Stomach smooth muscle (tissue), 2 donors: ENCODE results near the gene LAMC1.

Experiments
- H3K27ac ChIP-seq: one replicate; pipeline ENCODE4 v1.7.0; 2013; ENCODE audit warnings: mild to moderate bottlenecking, low read length, inconsistent platforms
- H3K27me3 ChIP-seq, 2 donors: one replicate each; pipeline ENCODE4 v1.7.0; 2013; ENCODE audit warnings: low read length in 2 of 2; ENCODE audit not compliant: insufficient read depth in 2 of 2, control insufficient read depth in 1 of 2
- H3K36me3 ChIP-seq, 2 donors: one replicate each; pipeline ENCODE4 v1.7.0; 2013; ENCODE audit warnings: low read length in 2 of 2; ENCODE audit not compliant: control insufficient read depth in 2 of 2, insufficient read depth in 2 of 2
- H3K4me1 ChIP-seq: one replicate; pipeline ENCODE4 v1.7.0; 2013; ENCODE audit warnings: low read length; ENCODE audit not compliant: control insufficient read depth, insufficient read depth
- H3K4me3 ChIP-seq, 2 donors: one replicate each; pipeline ENCODE4 v1.7.0; 2013; ENCODE audit warnings: low read length in 2 of 2
- H3K9ac ChIP-seq, 2 donors: one replicate each; pipeline ENCODE4 v1.7.0; 2013; ENCODE audit warnings: low read length in 2 of 2, mild to moderate bottlenecking in 1 of 2
- H3K9me3 ChIP-seq, 2 donors: one replicate each; pipeline ENCODE4 v1.7.0; 2013; ENCODE audit warnings: low read length in 2 of 2; ENCODE audit not compliant: control insufficient read depth in 2 of 2
- donor health status: healthy.
- donor health status: Pancreatic carcinoma.

The LAMC1 gene

DNA sequence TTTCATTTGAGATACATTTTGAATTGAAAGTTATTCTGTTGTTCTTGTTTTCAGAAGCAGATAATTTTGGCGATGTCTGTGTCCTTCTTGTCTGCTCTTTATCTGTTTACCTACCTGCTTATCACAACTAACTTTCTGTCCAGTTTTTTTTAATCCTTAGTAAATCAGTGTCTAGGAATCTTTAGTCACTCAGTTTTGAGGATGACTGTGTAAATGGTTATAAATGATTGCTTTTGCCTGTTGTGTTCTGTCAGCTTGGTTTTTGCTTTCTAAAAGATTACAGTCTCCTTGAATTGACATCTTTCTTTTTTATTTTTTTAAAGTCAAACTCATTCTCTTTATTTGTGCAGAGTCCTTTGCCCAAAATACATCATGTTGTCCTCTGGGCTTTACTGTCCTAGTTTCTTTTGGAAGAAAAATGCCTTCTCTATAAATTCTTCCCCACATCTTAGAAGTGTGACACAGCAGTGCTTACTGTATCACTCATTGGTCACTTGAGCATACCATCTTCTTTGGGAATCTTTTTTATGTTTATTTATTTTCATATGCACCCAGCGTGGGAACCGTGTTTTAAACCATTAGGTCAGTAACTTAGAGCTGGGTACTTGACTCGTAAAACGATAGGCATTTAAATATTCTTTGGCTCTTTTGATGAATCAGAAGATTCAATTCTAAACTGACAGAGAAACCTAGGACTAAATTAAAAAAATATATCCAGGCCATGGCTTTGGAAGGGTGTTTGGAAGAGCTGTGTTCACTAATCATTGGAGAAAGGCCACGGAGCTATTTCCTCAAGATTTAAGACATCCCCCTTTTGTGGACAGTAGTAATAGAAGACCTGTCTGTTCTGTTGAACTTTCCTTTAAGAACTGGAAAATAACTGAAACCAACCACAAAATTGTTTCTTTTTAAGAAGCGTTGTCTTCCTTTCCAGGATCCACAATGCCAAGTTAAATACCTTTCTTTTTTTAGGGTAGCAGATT is 20.9 kb downstream of the LAMC1 start:
- Histone ChIP-seq H3K4me1 (peaks cover 15% of the 10 kb centered on the region), H3K27ac (no peak overlapping the region), H3K9me3 (no peaks in the 10 kb centered on the region), H3K4me3 (peak overlapping the region in 1 of 2 donors; percentile 26), H3K27me3 (no peaks in the 10 kb centered on the region), H3K36me3 (no peaks in the 10 kb centered on the region), H3K9ac (peak overlapping the region in 1 of 2 donors; percentile 29)

DNA sequence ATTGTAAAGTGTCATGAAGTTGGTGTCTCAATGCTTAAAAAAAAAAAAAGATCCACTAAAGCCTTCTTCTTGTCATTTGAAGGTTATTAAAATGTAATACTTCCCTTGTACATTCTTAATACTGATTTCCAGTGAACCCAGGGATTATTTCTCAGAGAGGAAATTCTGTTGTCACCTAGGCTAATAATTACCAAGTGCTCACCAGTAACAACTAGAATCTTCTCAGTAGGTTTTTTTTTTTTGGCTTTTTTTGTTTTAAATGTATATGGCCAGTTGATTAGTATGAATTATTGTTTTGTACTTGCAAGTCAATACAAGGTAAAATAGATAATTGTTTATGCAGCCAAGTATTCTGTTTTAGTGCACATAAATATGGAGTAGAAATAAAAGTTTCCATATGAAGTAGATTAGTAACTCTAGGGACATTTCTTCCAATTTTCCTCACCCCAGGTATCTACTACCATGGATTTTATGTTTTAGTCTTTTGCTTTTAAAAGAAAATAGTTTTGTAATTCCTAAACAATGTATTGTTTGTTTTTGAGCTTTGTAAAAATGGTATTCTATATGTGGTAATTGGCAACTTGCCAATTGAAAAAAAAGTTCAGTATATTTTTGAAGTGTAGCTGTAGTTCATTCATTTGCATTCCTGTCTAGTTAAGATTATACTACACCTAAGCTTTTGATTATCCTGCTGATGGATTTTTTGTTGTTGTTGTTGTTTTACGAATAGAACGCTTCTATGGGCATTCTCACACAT is 21.9 kb downstream of the LAMC1 start:
- no peak overlapping the region for H3K27ac ChIP-seq
- peak overlapping the region in 1 of 2 donors; percentile 29 for H3K9ac ChIP-seq

DNA sequence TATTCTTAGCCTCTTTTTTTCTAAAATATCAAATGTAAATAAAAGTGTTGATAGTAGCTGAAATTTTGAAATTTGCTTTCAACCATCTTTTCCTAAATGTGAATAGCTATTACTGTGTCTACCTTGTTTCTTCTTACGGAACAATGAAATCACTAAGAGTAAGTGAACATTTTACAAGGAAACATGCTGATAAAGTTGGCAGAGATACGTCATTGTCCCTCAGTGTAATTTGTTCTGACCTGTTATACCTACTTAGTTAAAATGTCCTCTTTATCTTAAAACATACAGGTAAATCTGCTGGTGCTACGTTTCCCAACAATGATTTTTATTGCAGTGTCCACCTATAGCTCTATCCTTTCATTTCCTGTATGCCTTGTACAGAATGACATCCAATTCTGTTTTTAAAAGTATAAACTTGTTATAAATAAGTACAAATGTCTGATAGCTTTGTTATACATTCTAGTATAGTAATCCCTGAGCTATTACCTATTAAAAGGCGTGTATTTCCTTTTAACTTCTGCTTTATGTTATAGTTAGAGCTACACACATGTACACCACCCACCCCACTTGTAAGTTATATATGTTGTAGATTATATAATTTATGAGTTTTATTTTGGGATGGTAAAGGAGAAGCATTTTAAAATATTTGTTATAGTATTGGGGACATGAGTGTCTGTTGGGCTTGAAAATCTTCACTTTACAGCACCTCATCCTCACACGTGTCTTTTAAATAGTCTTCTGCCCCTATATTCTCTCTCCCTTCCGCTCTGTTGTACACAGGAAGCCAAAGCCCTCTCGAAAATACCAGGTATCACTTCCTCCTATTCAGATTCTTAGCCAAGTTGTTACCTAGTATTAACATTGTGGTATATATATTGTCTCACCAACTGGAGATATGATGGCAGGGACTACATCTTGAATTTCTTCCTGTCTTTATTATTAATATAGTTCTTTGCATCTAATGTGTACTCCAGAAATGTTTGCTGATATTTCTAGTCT is 25.2 kb downstream of the LAMC1 start:
- H3K4me3 ChIP-seq = no peak overlapping the region
- H3K27ac ChIP-seq = no peak overlapping the region
- H3K4me1 ChIP-seq = peaks cover 12% of the 10 kb centered on the region
- H3K27me3 ChIP-seq = no peaks in the 10 kb centered on the region
- no peak overlapping the region for H3K9ac ChIP-seq
- H3K9me3 ChIP-seq = no peaks in the 10 kb centered on the region
- no peaks in the 10 kb centered on the region for H3K36me3 ChIP-seq

More for the DNA sequence above, 21.9 kb downstream of the LAMC1 start:
- H3K9me3 ChIP-seq = no peaks in the 10 kb centered on the region
- peak overlapping the region in 1 of 2 donors; percentile 26 for H3K4me3 ChIP-seq
- H3K4me1 ChIP-seq = peaks cover 10% of the 10 kb centered on the region
- H3K27me3 ChIP-seq = no peaks in the 10 kb centered on the region
- no peaks in the 10 kb centered on the region for H3K36me3 ChIP-seq

DNA sequence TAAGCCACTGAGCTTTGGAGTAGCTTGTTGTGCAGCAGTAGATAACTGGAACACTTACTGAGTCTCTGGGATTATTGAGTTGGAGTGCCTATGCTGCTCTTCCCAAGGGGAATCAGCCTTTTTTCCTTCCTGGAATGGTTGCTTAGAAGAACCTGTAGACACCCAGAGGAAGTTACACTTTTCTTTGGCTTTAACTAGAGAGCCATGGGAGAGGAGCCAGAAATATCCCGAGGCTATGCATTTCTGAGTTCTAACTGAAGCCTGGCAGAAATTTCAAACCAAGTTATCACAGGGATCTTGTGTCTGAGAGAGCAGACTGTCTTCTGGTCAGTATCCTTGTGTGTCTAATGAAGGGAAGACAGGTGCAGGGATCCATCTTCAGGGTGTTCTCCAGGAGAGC is 28.3 kb downstream of the LAMC1 start:
- Histone ChIP-seq H3K4me3 (no peak overlapping the region), H3K9me3 (no peaks in the 10 kb centered on the region), H3K27me3 (no peaks in the 10 kb centered on the region), H3K9ac (no peak overlapping the region), H3K36me3 (peaks cover 0 to 4% of the 10 kb centered on the region in 2 donors), H3K27ac (no peak overlapping the region), H3K4me1 (peaks cover 14% of the 10 kb centered on the region)

DNA sequence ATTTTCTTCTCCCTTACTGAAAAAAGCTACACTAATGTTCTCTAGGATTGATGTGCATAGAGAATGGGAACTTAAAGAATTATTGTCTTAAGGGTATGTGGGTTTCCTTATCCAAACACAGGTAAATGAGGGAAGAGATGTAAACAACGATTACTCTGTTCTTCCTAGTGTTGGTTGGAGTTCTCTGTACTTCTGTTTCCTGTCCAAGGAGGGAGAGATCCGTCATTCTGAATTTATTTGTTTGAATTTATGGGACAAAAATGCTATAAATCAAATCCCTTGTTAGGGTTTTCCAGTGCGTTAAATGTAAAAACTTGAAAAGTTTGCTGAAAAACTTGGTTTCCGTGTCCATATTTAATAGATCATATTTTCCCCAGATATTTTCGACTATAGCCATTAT is 29.6 kb downstream of the LAMC1 start:
- Histone ChIP-seq H3K4me3 (no peak overlapping the region), H3K27me3 (no peaks in the 10 kb centered on the region), H3K9me3 (no peaks in the 10 kb centered on the region), H3K4me1 (peaks cover 10% of the 10 kb centered on the region), H3K36me3 (peaks cover 0 to 4% of the 10 kb centered on the region in 2 donors), H3K27ac (no peak overlapping the region), H3K9ac (no peak overlapping the region)

DNA sequence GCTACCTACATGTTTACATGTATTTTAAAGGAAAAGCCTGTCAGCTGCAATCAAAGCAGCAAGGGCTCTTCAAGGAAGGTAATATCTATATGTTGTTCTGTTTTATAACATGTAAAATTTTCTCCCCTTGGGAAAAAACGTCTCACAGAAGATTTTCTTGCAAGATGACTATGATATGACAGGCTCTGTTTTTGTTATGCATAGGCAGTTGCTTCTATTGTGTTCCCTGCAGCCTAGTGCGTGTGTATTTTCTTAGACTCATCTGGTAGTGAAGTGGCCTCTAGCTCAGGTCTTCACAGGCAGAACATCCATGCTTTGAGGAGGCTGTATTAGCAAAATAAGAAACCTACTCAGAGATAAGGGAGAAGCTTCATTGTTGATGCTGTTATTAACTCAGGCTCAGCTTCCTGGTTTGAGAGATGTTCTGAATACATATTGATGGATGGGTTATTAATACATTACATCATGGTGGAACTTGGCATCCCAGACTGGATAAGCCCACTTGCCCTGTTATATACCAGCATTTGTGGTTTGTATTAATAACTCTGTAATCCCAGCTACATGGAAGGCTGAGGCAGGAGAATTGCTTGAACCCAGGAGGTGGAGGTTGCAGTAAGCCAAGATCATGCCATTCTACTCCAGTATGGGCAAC is 35.8 kb downstream of the LAMC1 start:
- H3K9me3 ChIP-seq = no peaks in the 10 kb centered on the region
- H3K27me3 ChIP-seq = no peaks in the 10 kb centered on the region
- H3K27ac ChIP-seq = no peak overlapping the region
- peaks cover 11% of the 10 kb centered on the region for H3K4me1 ChIP-seq
- peaks cover 0 to 4% of the 10 kb centered on the region in 2 donors for H3K36me3 ChIP-seq
- H3K9ac ChIP-seq = no peak overlapping the region
- no peak overlapping the region for H3K4me3 ChIP-seq

DNA sequence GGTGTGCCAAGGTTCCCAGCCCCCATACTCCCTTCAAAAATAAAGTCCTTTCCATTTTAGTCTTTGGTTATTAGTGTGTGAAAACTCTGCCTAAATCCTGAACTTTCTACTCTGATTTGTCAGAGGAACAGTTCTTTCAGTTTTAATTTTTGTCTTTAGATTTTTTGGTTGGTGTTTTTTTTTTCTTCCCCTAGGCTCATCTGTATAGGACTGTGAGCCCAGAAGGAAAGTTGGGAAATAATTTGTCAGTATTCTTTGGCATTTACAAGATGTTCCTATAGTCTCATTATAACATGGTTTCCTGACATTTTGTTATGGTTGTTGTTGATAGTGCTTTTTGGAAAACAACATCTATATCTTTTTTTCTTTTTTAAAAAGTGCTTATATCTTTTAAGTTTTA is 38.0 kb downstream of the LAMC1 start:
- no peak overlapping the region for H3K9ac ChIP-seq
- no peak overlapping the region for H3K27ac ChIP-seq
- no peaks in the 10 kb centered on the region for H3K9me3 ChIP-seq
- peaks cover 8% of the 10 kb centered on the region for H3K4me1 ChIP-seq
- H3K27me3 ChIP-seq = no peaks in the 10 kb centered on the region
- H3K4me3 ChIP-seq = no peak overlapping the region
- no peaks in the 10 kb centered on the region for H3K36me3 ChIP-seq

DNA sequence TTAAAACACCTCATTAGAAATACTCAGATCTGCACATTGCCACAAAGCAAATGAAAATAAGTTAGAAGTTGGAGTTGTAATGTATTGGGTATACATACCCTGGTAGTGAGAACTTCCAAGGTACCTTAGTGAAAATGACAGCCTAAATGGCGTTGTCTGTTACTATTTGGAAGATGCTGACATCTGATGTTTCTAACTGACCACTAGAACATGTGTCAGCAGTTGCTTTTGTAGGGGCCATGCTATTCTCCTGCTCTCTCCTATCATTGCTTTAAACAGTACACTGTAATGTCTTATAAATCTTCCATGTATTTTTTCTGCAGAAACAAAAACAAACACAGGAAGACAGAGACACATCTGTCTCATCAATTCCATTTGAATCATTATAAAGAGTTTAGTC is 40.1 kb downstream of the LAMC1 start:
- Histone ChIP-seq H3K27me3 (no peaks in the 10 kb centered on the region), H3K27ac (no peak overlapping the region), H3K4me1 (peaks cover 8% of the 10 kb centered on the region), H3K9ac (no peak overlapping the region), H3K36me3 (no peaks in the 10 kb centered on the region), H3K9me3 (no peaks in the 10 kb centered on the region), H3K4me3 (no peak overlapping the region)

DNA sequence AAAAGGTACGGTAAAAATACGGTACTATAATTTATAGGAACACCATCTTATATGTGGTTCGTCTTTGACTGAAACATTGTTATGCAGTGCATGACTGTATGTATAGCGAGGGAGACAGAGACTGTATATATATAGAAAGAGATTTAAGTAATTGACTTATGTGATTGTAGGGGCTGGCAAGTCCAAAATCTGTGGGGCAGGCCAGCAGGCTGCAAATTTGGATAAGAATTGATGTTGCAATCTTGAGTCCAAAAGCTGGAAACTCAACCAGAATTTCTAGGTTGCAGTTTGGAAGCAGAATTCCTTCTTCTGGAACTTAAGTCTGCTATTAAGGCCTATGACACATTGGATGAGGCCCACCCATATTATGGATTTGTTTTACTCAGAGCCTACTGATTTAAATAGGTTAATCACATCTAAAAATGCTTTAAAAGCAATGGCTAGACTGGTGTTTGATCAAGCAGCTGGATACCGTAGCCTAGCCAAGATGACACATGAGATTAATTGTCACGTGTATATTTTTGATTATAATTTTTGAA is 42.0 kb downstream of the LAMC1 start:
- H3K27me3 ChIP-seq = no peaks in the 10 kb centered on the region
- H3K4me1 ChIP-seq = peaks cover 4% of the 10 kb centered on the region
- no peaks in the 10 kb centered on the region for H3K36me3 ChIP-seq
- no peak overlapping the region for H3K9ac ChIP-seq
- no peaks in the 10 kb centered on the region for H3K9me3 ChIP-seq
- no peak overlapping the region for H3K27ac ChIP-seq
- H3K4me3 ChIP-seq = no peak overlapping the region
